GM10248 (cell line): ENCODE data around the gene WNT9A.

ENCODE experiments used
- CTCF ChIA-PET: fragments of 300-600 bp; sonication (Branson Sonifier 250); formaldehyde crosslinking; extraction: SDS; loops from one replicate; lab custom pipeline; 2021; ENCODE audit warnings: antibody characterized with exemption; lab: Yijun Ruan, JAX
- POLR2A ChIA-PET: fragments of 350-650 bp; sonication (Branson Sonifier 250); formaldehyde crosslinking; extraction: SDS; loops from one replicate; lab custom pipeline; 2020; ENCODE audit warnings: antibody characterized with exemption; lab: Yijun Ruan, JAX
- DNase-seq: peaks from one replicate; pipeline ENCODE4 v3.0.0; 2012; ENCODE audit errors: extremely low spot score
- CTCF ChIP-seq: IDR thresholded peaks from 2 replicates; pipeline ENCODE4 v1.5.1; 2012; ENCODE audit warnings: mild to moderate bottlenecking, low read depth; ENCODE audit errors: extremely low read depth, missing control alignments, control extremely low read depth

The WNT9A gene

GRCh38 chr1:227924833-227925574 is 22.7 kb downstream of the WNT9A start:
- no peak for TF ChIP-seq CTCF
- no peak for DNase-seq
- ChIA-PET CTCF (no interaction called here), POLR2A (no interaction called here)

- ChIA-PET POLR2A (no interaction called here), CTCF (no interaction called here)
- TF ChIP-seq CTCF: no peak
- DNase-seq: no peak
These were observed 23.4 kb downstream of the WNT9A start for GRCh38 chr1:227924168-227924832.

- no peak for TF ChIP-seq CTCF
- CTCF ChIA-PET: no interaction called here
- DNase-seq: no peak
- POLR2A ChIA-PET: no interaction called here
These were observed 24.2 kb downstream of the WNT9A start for GRCh38 chr1:227923353-227924167.

GRCh38 chr1:227922501-227923352 is 25.0 kb downstream of the WNT9A start:
- no peak for TF ChIP-seq CTCF
- ChIA-PET POLR2A (no interaction called here), CTCF (interaction anchor here (1.2 kb wide), 1 partner anchor 10 kb away, joined by 3 read pairs; no protein-coding TSS in a partner anchor)
- no peak for DNase-seq

GRCh38 chr1:227921461-227922185 is 26.1 kb downstream of the WNT9A start:
- POLR2A ChIA-PET: no interaction called here
- no peak for DNase-seq
- TF ChIP-seq CTCF: no peak
- CTCF ChIA-PET: interaction anchor here (1.2 kb wide), 1 partner anchor 9 kb away, joined by 3 read pairs; no protein-coding TSS in a partner anchor

- TF ChIP-seq CTCF: no peak
- ChIA-PET CTCF (no interaction called here), POLR2A (no interaction called here)
- no peak for DNase-seq
These were observed 26.8 kb downstream of the WNT9A start for GRCh38 chr1:227920896-227921295.
